SK-N-SH treated with all-trans-retinoic acid at 6 μM for 48 hours (cell line): ENCODE results near the gene PLXNA4.

Experiments
- ARNTL ChIP-seq: fragments of 450-650 bp; formaldehyde crosslinking; IDR thresholded peaks from 2 replicates; pipeline ENCODE4 v1.5.0; 2020; ENCODE audit warnings: low read depth, mild to moderate bottlenecking, moderate library complexity, borderline replicate concordance
- BACH2 ChIP-seq: fragments of 250-450 bp; sonication (Bioruptor Pico); IDR thresholded peaks from 2 replicates; pipeline ENCODE4 v1.9.0; 2021; ENCODE audit warnings: mild to moderate bottlenecking, borderline replicate concordance
- RARB ChIP-seq: fragments of 250-450 bp; sonication (Bioruptor Pico); IDR thresholded peaks from 2 replicates; pipeline ENCODE4 v1.8.0; 2021; ENCODE audit warnings: mild to moderate bottlenecking, moderate library complexity
- ZFP3 ChIP-seq: fragments of 250-450 bp; sonication (Bioruptor Pico); IDR thresholded peaks from 2 replicates; pipeline ENCODE4 v1.5.0; 2020; ENCODE audit warnings: mild to moderate bottlenecking, moderate library complexity
- ZFP30 ChIP-seq: fragments of 450-650 bp; formaldehyde crosslinking; IDR thresholded peaks from 2 replicates; pipeline ENCODE4 v1.5.0; 2022; ENCODE audit warnings: mild to moderate bottlenecking, moderate library complexity
- ZNF8 ChIP-seq: fragments of 450-650 bp; formaldehyde crosslinking; IDR thresholded peaks from 2 replicates; pipeline ENCODE4 v1.5.0; 2020; ENCODE audit warnings: mild to moderate bottlenecking, moderate library complexity

- no peak for TF ChIP-seq ZFP3 (CRISPR knock-in tag)
- no peak for TF ChIP-seq RARB (CRISPR knock-in tag)
- TF ChIP-seq BACH2 (CRISPR knock-in tag) = no peak
- TF ChIP-seq ARNTL = no peak
- no peak for TF ChIP-seq ZNF8 (CRISPR knock-in tag)
- TF ChIP-seq ZFP30 (CRISPR knock-in tag) = no peak
These were observed 258.4 kb downstream of the PLXNA4 start for GRCh38 chr7:132317701-132318351.
